ENCODE measurements around the gene CBX2.

The CBX2 gene

DNA sequence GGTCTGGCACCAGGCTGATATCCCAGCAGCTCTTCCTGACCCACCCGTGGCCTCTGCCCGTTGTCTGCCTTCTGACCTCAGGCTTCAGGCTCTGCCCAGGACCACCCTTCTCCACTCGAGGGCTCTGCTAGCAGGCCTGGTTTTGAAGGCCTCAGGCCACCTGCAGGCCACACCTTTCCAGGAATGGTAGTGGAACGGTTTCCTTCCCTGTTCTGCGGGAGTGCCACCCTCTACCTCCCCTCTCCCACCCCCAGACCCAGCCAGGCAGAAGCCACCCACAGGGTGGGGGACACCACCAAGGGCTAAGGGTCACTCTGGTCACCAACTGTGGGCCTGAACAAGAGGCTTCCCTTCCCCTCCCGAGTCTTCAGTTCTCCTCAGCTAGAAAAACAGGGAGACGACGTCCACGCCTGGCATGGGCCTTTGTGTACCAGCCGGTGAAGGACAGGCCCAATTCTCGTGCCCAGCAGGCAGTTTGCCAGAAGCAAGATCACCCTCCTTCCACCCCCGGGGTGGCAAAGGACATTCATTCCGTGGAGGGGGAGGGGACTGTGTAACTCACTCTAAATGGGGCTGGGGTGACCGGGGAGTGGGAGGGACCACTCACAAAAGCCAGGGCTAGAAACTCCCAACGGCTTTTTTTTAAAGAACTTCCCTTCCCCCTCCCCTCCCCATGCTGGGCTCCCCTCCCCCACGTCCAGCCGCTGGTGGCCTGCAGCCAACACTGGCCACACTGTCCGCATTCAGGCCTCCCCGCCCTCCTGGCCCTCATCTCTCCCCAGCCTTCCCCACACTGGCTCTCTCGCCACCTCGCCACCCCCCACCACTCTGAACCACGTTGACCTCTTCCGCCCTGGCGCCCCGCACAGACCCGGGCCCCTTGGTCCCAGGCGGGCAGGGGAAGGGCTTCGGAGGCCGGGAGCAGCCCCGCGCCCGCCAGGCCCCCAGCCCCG is 53.6 kb downstream of the CBX2 start:
- no peak for DNase-seq

GRCh38 chr17:79832218-79833109 is 54.5 kb downstream of the CBX2 start:
- DNase-seq: no peak

GRCh38 chr17:79833110-79833450 is 55.1 kb downstream of the CBX2 start:
- DNase-seq: no peak

DNA sequence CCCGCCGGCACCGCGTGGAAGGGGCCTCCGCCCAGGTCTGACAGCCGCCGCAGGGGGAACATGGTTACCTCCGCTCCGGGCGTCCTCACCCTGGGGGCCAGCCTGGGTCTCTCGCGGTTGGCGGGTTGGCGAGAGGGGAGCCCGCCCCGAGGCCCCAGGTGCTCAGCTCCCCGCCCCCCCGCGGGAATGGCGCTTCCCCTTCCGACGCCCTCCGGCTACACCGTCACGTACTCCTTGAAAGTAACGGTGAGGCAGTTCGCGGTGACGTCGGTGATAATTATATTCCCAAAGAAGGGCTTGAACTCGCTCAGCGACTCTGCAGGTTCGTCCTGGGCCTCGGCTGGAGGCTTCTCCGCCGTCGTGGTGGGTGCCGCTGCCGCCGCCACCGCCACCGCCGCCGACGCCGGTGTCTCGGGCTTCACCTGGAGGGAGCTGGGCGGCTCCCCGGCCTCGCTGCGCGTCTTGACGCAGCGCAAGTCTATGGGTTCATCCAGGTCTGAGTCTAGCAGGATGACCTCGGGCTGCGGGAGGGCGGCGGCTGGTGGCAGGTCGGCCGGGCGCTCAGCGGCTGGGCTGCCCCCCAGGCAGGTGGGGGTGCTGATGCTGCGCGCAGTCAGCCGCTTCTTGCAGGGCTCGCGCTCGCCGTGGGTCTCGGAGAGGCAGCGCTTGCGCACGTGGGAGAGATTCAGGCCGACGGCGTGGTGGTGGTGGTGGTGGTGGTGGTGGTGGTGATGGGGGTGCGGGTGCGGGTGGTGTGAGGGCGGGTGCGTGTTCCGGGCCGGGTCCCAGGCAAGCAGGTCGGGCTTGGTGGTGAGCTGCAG is 56.0 kb downstream of the CBX2 start:
- DNase-seq: no peak

DNA sequence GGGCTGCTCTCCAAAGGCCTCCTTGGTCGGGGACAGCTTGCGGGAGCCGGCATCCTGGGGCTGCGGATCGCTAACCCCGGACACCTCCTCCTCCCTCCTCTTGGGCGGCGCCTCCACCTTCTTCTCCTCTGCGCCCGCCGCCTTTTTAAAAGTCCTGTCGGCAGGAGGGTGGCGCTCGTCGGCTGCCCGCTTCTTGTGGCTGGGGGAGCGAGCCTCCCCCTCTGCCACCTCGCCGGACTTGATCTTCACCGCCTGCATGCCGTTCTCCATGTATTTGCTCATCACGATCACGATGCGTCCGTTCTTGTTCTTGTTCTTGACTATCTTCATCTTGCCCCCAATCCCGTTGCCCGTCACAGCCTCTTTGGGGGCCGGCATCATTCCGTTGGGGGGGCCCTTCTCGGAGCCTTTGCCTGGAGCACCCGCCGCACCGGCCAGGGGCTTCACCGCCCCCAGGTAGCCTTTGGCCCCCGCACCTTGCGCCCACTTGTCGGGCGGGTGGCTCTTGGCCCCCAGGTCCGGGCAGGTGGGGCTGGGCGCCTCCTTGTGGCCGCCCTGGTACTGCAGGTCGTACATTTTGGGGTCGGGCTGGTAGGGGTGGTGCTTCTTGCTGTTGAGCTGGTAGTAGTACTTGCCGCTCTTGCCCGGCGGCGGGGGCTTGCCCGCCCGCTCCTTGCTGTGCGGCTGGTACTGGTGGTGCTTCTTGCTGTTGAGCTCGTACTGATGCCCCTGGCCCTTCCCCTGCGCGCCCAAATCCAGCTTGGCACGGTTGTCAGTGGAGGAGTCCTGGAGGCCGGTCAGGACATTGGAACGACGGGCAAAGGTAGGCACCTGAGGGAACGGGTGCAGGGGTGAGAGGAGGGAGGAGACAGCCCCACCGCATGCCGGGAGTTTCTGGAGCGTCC is 56.9 kb downstream of the CBX2 start:
- no peak for DNase-seq

- no peak for DNase-seq
These were observed 57.5 kb downstream of the CBX2 start for GRCh38 chr17:79835470-79835899.

DNA sequence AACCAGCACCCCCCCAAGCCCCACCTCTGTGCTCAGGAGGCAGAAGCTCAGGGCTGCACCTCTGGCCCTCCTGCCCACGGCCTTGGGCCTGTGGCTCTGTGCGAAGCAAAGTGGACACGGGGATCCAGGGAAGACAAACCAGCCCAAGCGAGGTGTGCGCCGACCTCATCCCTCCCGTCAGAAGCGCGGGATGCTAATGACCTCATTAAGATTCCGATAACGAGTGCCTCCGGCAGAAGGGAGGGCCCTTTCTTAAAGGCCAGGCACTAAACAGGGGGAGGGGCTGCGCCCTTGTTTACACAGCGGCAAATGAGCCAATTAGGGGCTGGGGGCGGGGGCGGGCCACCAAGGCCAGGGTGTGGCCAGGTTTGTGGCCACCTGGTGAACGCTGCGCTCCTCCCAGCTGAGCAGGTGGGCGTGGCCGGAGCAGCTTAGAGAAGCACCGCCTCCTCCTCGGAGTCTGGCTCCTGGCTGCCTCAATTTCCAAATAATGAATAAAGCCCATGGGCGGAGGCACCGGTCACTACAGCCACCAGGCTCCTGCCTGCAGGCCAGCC is 58.1 kb downstream of the CBX2 start:
- DNase-seq: no peak

- DNase-seq: no peak
These were observed 58.6 kb downstream of the CBX2 start for GRCh38 chr17:79836510-79836971.

DNA sequence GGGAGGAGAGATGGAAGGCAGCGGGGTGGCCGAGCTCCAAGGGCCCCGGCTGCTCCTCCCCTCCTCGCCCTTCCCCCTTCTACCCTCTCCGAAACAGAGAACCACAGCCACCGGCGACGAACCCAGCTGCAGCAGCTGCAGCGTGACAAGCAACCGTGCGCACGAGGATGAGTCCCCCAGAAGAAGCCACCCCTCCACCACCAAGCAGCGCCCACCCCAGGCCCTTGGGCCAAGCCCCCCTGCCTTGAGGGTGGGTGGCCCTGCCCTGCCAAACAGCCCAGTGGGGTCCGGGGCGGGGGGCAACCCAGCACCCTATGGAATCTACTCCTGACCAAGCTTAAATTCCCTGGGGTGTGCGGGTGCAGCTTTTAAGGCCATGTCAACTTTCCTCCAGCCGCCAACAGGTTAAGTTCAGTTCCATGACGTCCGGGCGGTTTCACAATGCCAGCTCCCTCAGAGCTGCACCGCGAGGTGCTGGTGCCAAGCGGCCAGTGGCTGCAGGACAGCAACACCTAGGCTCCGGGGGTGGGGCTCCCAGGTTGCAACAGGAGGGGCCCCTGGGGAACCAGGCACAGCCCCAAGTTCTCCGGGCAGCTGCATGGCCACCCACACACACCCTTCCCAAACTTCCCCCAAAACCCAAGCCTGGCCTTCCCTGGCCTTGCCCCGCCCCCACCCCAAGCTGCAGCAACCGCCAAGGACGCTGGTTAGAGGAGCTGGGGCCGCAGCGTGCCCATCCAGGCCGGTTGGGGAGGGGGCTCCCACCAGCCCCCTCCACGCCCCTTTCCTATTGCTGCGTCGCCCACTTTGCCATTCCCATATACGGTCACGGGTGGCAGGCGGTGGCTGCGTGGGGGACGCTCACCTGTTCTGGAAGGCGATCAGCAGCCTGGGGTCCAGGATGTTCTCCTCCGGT is 59.3 kb downstream of the CBX2 start:
- DNase-seq: no peak

Data from GOT3 (cell line).